Measurements from ENCODE around the gene PALM. TPM values are rescaled to one million over a fixed set of nuclear protein-coding genes. Genes with fewer than 3 reads are reported as not detected.
A peak's percentile ranks its signal among the peaks of the same experiment; 100 is the strongest.

Gene PALM
- total RNA-seq, 1 donor from 2014 or later = under 0.01 TPM

GRCh38 chr19:732148-733069 lies 23.7 kb downstream of the PALM start:
- TF ChIP-seq CTCF (IDR thresholded peaks at IDR 0.05; ENCODE audit: insufficient read depth, low read length, severe bottlenecking) = no peak
- H3K36me3 ChIP-seq (ENCODE audit: control insufficient read depth, insufficient read depth, low read length) = no peaks in the 10 kb centered on the region
- FAIRE-seq = no peak
- no peak overlapping the region for H3K4me3 ChIP-seq (ENCODE audit: low read depth, low read length)
- no peak for DNase-seq (ENCODE audit: low read depth)
- H3K27me3 ChIP-seq (ENCODE audit: control insufficient read depth, insufficient read depth, low read length) = no peaks in the 10 kb centered on the region

GRCh38 chr19:734716-735115 lies 26.0 kb downstream of the PALM start:
- no peak for TF ChIP-seq CTCF (IDR thresholded peaks at IDR 0.05; ENCODE audit: insufficient read depth, low read length, severe bottlenecking)
- Histone ChIP-seq H3K4me3 (ENCODE audit: low read depth, low read length) (no peak overlapping the region), H3K36me3 (ENCODE audit: control insufficient read depth, insufficient read depth, low read length) (no peaks in the 10 kb centered on the region), H3K27me3 (ENCODE audit: control insufficient read depth, insufficient read depth, low read length) (no peaks in the 10 kb centered on the region)
- no peak for FAIRE-seq
- no peak for DNase-seq (ENCODE audit: low read depth)

- DNase-seq (ENCODE audit: low read depth) = no peak
- no peak for FAIRE-seq
- no peak for TF ChIP-seq CTCF (IDR thresholded peaks at IDR 0.05; ENCODE audit: insufficient read depth, low read length, severe bottlenecking)
- Histone ChIP-seq H3K27me3 (ENCODE audit: control insufficient read depth, insufficient read depth, low read length) (no peaks in the 10 kb centered on the region), H3K4me3 (ENCODE audit: low read depth, low read length) (no peak overlapping the region), H3K36me3 (ENCODE audit: control insufficient read depth, insufficient read depth, low read length) (no peaks in the 10 kb centered on the region)
These were observed 27.4 kb downstream of the PALM start for GRCh38 chr19:736125-736524.

GRCh38 chr19:737591-738093 lies 28.9 kb downstream of the PALM start:
- FAIRE-seq = no peak
- no peak for DNase-seq (ENCODE audit: low read depth)
- TF ChIP-seq CTCF (IDR thresholded peaks at IDR 0.05; ENCODE audit: insufficient read depth, low read length, severe bottlenecking) = peak; percentile 70
- no peaks in the 10 kb centered on the region for H3K36me3 ChIP-seq (ENCODE audit: control insufficient read depth, insufficient read depth, low read length)
- H3K27me3 ChIP-seq (ENCODE audit: control insufficient read depth, insufficient read depth, low read length) = no peaks in the 10 kb centered on the region
- H3K4me3 ChIP-seq (ENCODE audit: low read depth, low read length) = no peak overlapping the region

- H3K4me3 ChIP-seq (ENCODE audit: low read depth, low read length) = no peak overlapping the region
- no peak for FAIRE-seq
- no peak for DNase-seq (ENCODE audit: low read depth)
- TF ChIP-seq CTCF (IDR thresholded peaks at IDR 0.05; ENCODE audit: insufficient read depth, low read length, severe bottlenecking) = no peak
- H3K27me3 ChIP-seq (ENCODE audit: control insufficient read depth, insufficient read depth, low read length) = no peaks in the 10 kb centered on the region
- H3K36me3 ChIP-seq (ENCODE audit: control insufficient read depth, insufficient read depth, low read length) = no peaks in the 10 kb centered on the region
These were observed 29.9 kb downstream of the PALM start for GRCh38 chr19:738509-739128.
